GM19035 (cell line): Measurements from ENCODE around the gene RBMS3.

ENCODE experiments used
- ATAC-seq: cut with Tn5 transposase; IDR thresholded peaks from one replicate; pipeline ENCODE4 v1.9.1; 2021; ENCODE audit not compliant: unreplicated experiment

The RBMS3 gene

GRCh38 chr3:29701326-29701983 lies 420.6 kb downstream of the RBMS3 start:
- ATAC-seq = no peak

GRCh38 chr3:29705906-29706844 lies 425.3 kb downstream of the RBMS3 start:
- ATAC-seq = no peak

- no peak for ATAC-seq
These were observed 428.0 kb downstream of the RBMS3 start for GRCh38 chr3:29708884-29709283.

DNA sequence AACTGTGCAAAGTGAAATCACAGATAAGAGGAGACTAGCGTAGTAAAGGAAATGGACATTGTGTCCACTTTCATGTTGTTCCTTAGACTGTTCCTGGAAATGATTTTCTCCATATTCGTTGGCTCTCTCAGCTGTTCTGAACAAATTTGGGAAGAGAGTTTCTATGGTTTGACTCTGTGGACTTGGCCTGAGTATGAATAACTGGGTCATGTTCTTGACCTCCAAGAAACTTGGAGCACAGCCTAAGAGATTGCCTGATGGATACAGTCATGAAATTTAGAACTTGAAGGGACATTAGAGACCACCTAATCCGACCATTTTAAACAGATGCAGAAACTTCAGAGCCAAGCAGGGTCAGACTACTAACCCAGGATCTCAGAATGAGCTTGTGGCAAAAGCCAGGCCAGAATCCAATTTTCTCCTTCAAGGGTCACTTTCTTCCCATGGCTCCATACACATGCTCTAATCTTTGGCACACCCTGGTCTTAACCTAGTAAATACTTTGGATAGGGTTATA lies 430.4 kb downstream of the RBMS3 start:
- ATAC-seq = no peak

DNA sequence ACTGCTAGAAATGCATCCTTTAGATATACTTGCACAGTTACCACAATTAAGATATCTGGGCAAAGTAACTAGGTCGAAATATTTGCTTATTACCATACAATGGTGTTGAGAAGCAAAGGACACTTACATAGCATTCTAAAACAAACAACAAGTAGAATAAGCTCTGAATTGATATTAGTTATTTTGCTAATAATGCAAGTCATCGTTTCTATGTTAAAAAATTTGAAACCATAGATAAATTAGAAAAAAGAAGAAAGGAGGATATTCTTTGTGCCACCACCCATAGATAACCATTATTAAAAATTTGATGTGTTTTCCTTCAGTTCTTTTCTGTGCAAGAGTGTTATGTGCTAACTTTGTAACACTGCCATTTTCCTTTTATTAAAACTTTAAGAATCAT lies 435.3 kb downstream of the RBMS3 start:
- ATAC-seq = no peak

- no peak for ATAC-seq
These were observed 437.8 kb downstream of the RBMS3 start for GRCh38 chr3:29718661-29719065.

- ATAC-seq = no peak
These were observed 439.8 kb downstream of the RBMS3 start for GRCh38 chr3:29720665-29721064.

DNA sequence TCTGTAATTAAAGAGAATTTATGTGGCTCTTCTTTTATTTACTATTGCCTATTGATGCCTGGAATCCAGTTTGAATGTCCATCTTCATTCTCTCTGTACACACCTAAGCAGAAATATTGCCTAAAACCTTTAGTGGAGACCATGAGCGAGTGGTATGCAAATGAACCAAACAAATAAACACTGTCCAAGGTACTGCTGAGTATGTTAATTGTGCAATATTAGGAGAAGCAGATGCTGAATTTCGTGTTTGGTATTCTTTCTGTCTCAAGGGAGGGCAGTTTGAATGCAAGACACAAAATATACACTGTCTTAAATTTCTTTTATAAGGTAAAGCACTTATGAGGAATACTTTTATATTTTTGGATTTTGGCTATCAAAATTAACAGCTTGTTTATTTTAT lies 440.9 kb downstream of the RBMS3 start:
- ATAC-seq = no peak

DNA sequence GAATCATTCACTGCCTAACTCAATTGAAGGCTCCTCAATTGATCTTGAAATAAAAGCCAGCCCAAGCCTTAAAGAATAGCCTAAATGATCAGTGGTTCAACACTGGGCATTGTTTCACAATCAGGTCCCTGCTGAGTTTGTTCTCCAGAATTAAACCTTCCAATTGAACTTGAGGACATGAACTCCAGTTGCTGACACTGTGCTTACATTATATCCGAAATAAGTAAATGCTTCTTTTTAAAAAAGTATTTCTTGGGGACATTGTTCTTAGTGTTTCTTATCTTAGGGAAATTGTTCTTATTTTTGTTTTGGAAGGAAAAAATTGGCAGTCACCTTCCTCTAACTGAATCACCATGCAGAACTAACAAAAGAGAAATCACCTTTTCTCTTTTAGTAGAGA lies 450.2 kb downstream of the RBMS3 start:
- ATAC-seq = no peak

DNA sequence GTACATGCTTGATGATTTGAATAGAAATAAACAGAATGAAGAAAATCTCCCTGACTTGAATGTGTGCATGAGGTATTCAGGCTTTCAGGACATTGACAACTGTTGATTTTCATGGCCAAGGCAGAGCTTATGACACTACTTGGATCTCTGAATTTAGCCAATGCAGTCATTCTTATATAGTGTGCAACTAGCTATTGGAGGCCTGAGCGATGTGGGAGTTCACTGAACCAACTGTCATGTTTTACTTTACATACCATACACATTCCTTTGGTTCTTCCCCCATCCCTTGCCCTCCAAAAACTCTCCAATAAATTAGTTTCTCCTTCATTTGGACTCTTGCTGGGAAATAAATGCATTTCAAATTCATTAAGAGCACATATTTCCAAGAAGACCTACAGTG lies 460.4 kb downstream of the RBMS3 start:
- no peak for ATAC-seq

DNA sequence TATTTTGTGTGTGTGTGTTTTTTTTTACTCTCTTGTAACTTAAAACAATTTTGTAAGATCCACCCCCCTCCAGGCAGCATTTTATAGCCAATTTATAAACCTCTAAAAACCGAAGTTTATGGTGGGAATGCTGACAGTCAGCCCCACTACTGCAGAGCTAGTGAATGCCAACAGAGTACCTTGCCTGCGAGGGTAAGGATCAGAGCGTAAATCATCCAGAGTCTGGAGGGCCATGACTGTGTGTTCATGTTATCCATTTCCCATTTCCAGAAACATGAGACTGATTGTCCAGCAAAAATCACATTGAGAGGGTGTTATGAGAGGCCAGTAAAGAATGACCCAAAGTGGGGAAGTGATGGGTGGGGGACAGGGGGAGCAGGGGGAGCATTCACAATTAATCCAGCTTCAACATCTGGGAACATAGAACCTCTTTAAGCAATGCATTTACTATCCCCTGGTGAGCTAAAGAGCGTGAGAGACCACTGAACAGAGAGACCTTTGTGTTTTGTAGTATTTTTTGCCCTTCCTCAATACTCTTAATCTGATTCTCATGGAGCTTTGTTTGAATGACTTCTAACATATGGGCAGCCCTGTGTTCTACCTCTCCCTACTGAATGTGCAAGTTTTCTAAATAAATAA lies 464.5 kb downstream of the RBMS3 start:
- no peak for ATAC-seq

- ATAC-seq = no peak
These were observed 465.4 kb downstream of the RBMS3 start for GRCh38 chr3:29746163-29746760.

GRCh38 chr3:29747991-29748390 lies 467.1 kb downstream of the RBMS3 start:
- no peak for ATAC-seq

DNA sequence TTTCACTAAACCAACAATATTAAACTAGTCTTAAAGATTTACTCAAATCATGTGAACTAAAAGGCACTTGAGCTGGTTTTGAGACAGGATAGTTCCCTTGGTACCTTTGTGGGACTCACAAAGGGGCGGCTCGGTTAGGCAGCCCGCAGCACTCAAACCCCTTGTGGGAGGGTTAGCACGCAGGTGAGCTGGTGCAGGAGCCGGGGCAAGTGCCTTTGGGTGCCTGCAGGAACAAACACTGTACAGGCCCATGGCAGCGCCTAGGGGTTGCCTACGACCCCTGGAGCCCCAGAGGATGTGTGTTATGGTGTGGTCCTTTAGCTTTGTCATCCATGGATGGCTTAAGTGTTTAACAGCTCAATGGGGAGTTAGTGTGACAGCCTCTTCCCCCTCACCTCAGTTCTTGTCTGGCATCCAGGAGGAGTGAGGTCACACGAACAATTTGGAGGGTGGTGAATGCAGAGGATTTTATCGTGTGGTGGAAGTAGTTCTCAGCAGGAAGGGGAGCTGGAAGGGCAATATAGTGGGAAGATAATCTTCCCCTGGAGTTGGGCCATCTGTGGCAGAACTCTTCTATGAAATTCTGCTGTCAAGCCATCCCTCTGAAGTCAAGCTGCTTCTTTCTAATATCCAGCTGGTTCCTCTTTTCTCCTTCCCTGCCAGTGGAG lies 470.9 kb downstream of the RBMS3 start:
- no peak for ATAC-seq

DNA sequence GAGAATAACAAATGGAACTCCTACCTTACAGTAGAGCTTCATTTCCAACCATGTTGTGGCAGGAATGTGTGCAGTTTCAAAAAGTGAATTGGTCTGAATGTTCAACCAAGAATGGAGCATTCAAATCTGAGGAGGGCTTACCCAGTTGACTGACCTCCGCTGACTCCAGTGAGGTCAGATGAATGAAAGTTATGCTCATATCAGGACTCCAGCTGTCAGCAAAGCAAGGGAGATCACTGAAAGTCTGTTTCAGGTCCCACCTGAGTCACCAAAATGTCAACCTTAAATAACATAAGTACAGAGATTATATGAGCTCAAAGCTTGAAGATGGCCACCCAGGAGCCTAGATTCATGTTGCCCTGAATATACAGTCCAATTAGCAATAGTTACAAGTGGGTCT lies 473.5 kb downstream of the RBMS3 start:
- peak; percentile 56 for ATAC-seq

GRCh38 chr3:29755416-29755815 lies 474.5 kb downstream of the RBMS3 start:
- ATAC-seq = no peak

GRCh38 chr3:29757054-29757777 lies 476.3 kb downstream of the RBMS3 start:
- ATAC-seq = no peak

DNA sequence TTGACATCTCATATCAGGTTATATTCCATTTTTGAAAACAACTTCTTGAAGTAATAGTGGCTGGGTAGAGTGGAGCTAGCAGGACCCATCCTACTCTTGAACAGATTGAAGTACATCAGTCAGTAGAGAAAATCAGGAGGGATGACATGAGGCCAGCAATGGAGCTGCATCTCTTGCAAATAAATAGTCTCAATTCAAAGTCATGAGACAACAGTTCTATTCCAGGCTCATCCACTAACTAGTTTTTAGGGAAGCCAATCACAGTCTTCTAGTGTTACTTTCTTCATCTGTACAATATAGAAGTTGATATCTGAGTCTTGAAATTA lies 477.2 kb downstream of the RBMS3 start:
- no peak for ATAC-seq

DNA sequence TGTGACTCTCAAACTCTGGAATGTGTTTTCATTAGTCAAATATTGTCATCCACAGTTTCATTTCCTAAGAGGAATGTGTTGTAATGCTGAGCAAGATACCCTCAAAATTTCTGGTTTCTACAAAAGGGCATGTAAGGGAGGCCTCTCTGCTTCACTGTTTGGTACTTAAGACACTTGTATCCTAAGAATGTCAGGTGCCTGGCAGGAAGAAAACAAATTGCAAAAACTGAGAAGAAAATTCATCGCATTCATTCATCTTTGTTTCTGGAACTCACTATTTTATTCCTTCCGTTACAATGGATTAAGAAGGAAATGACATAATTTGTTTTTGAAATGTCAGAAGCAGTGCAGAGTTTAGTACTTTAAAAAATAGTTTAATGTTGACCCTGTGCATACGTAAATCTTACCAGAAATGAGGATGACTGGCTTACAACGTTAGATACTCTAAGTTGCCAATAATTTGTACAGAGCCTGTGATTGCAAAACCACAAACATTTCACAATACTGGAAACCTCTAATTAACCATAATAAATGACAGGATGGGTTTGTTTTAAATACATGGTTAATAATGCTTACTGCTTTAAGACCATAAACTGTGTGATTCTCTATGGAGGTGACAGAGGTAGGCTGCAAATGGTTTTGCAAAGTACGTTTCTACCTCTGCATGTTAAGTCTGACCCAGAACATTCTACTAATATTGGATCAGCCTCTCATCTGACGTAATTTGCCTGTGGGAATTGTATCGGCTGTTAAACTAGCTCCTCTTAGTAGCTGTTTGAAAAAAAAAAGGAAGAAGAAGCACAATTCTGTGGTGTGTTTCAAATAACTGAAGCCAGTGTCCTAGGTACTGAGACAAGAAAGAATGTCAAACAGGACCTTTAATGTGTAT lies 477.8 kb downstream of the RBMS3 start:
- no peak for ATAC-seq
